NCI-H2196 treated with DMSO at 0.1 percent for 48 hours (cell line): Measurements from ENCODE around the gene RAD52.

Experiments
- DNase-seq: peaks from one replicate; lab custom pipeline; 2025; ENCODE audit not compliant: unreplicated experiment; lab: John Stamatoyannopoulos, UW

The RAD52 gene

DNA sequence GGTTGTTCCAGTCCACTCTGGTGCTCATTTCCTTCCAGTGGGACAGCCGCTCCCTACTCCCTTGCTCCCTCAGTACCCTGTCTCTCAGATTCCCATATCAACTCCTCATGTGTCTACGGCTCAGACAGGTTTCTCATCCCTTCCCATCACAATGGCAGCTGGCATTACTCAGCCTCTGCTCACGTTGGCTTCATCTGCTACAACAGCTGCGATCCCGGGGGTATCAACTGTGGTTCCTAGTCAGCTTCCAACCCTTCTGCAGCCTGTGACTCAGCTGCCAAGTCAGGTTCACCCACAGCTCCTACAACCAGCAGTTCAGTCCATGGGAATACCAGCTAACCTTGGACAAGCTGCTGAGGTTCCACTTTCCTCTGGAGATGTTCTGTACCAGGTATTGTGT lies 69.9 kb downstream of the RAD52 start:
- no peak for DNase-seq

DNA sequence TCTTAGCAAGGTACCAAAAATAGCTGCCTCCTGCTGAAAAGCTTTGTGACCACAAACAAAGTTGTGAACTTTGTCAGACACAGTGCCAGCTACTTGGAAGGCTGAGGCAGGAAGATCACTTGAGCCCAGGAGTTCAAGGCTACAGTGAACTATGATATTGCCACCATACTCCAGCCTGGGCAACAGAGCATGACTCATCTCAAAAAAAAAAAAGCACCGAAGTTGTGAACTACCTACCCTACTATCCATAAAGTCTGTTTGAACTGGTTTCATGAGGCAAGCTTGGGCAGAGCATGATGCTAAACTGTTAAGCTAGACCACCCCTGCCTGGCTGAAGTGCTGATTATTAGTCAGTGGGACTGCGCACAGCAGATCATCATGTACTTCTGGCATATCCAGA lies 75.5 kb downstream of the RAD52 start:
- no peak for DNase-seq

DNA sequence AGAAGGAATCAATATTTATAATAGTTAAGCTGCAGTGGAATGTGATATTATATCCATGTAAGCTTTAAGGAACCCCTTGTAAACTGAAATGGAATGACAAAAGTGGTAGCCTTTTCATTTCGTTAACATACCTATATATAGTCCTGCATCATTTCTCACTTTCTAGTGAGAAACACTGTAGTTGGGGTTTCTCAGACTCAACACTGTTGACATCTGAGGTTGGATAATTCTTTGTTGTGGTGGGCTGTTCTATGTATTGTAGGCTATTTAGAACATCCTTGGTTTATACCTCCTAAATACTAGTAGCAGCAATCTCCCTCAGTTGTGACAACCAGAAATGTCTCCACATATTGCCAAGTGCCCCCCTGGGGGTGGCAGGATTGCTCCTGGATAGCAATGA lies 79.1 kb downstream of the RAD52 start:
- no peak for DNase-seq

DNA sequence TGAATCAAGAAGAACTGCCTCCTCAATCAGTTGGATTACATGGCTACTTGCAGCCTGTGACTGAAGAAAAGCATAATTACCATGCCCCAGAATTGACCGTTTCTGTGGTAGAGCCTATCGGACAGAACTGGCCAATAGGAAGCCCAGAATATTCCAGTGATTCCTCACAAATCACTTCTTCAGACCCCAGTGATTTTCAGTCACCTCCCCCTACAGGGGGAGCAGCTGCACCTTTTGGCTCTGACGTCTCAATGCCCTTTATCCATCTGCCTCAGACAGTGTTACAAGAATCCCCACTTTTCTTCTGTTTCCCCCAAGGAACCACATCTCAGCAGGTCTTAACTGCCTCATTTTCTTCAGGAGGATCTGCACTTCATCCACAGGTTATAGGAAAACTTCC lies 80.8 kb downstream of the RAD52 start:
- DNase-seq: no peak

DNA sequence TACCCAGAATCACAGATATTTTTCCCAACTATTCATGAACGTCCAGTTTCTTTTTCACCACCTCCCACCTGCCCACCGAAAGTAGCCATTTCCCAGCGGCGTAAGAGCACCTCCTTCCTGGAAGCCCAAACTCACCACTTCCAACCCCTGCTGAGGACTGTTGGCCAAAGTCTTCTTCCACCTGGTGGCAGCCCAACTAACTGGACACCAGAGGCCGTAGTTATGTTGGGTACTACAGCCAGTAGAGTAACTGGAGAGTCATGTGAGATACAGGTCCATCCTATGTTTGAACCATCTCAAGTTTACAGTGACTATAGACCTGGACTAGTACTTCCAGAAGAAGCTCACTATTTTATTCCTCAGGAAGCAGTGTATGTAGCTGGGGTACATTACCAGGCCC lies 81.6 kb downstream of the RAD52 start:
- DNase-seq: no peak

DNA sequence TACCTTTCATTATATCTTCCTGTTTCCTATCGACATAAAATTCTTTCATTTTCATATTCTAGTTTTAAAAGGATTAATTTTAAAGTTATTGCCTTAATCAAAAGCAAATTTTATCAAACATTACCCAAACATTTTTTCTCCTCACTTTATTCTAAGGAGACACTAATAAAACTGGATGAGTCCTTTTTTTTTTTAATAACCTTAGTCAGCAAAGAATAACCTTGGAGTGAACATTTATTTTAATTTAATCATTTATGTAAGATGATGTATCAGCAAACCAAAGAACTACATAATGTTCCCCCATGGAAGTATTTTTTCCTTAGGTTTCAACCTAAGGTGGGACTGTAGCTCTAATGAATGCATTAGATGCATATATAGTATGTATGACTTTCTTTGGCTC lies 83.9 kb downstream of the RAD52 start:
- DNase-seq: no peak

DNA sequence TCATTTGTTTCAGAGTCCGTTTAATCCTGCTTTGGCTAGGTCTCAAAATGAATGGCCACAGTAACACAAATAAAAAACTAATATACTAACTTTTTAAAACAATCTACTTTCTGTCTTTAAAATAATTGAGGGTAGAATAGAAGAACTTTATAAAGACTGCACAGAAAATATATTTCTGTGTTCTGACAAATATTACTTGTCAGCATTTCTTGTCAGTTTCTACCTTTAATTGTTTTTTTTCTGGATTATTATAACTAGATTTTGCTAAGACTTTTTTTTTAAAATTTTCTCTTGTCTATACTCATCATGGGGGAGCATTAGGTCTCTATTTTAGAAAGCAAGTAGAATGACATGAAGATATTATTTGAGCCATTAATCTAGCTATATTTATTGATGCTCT lies 86.2 kb downstream of the RAD52 start:
- DNase-seq: no peak

DNA sequence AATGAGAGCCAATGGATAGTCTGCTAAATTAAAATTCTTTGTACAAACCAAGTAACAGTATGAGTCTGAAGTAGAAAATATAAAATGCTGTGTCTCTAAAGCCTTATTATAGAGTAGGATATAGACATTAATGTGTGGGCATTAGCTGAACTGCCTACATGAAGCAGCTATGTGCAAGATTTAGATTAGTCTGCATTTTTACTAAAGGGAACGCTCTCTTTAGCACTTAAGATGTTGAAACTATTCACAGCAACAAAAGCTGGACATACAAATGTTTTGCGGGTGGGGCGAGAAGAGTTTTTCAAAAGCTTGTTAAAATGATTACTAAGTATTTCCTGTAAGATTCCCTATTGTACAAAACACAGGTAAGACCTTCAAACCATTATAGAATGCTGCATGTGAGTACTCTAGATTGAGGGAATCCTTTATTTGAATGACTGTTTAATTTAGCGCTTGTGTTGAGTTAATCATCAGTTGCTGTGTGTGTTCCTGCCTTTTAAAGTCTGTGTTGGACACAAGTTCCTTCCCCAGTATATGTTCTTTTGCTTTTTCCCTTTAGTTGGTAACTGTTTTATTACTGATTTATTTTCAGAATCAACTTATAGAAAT lies 87.1 kb downstream of the RAD52 start:
- DNase-seq: no peak
